8988T (cell line): ENCODE data around the gene DDX25.

Experiments used
- DNase-seq: peaks from one replicate; pipeline ENCODE4 v3.0.0; 2011

DDX25 gene

GRCh38 chr11:125938418-125938817 is 34.1 kb downstream of the DDX25 start:
- DNase-seq: no peak

GRCh38 chr11:125939081-125939521 is 34.8 kb downstream of the DDX25 start:
- DNase-seq: no peak

- DNase-seq: no peak
Observed at GRCh38 chr11:125940145-125940544, 35.8 kb downstream of the DDX25 start.

- no peak for DNase-seq
Observed at GRCh38 chr11:125941267-125941618, 36.9 kb downstream of the DDX25 start.

DNA sequence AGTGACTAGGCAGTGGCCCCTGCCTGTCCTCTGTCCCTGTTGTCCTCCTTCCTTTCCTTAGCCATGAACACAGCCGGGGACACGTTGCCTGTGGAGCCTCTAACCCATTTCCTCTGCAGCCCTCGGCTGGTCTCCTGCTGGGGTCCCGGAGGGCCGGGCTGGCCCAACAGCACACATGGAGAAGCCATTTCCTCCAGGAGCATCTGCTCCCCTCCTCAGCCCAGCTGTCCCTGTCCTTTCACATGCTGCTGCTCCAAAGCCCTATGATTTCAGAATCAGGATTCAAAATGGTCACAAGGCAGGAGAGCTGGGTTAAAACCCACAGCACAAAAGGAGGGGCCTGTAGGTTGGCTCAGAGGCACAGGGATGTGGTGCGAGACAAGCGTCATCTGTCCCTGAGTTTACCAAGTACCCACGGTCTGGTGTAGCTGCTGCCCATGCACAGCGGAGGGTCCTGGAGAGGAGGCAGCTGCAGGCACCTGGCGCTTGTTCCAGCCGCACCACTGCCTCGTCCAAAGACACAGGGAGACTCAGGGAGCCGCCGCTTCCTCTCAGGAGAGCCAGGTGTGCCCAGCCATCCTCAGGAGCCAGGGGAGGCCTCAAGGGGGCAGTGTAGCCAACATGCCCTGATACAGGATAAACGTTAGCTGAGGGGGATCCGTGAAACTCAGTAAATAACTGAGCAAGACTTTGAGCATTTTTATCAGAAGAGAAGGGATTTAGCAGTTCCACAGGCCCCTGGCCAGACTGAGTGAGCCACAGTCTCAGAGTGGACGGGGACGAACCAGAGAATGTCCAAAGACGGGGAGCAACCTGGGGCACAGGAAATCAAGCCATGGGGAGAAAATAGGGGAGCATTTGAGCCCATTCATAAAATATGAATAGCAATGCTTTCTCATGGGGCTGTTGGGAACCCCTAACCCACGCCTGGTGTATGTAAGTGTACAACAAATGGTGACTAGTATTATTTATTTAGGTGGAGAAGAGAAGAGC is 37.6 kb downstream of the DDX25 start:
- DNase-seq: peak; percentile 89

DNA sequence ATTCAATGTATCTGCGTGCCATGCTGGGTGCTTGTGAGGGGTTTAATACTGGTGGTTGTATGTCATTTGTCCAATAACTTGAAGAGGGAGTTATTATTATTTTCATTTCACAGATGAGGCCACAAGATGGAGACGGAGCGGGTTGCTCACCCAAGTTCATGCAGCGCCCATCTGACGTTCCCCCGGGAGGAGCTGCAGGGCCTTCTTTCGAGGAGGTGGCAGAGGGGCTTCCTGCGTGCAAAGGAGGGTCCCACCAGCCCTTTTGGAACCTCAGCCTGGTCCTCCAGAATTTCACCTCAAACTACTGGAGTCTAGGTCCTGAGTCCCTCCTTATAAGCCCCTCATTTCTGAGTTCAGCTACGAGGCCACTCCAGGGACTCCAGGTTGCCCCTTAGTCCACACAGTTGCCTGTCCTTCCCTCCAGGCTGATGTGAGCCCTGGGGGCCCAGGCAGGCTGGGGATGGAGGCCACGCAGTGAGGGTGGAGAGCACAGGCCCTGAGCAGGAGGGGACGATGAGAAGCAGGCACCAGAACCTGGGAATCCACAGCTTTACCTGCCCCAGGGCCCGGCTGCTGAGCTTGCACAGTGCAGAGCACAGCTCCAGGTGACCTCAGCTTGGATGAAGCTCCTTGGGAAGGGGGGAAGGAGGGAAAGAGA is 38.6 kb downstream of the DDX25 start:
- DNase-seq: no peak

DNA sequence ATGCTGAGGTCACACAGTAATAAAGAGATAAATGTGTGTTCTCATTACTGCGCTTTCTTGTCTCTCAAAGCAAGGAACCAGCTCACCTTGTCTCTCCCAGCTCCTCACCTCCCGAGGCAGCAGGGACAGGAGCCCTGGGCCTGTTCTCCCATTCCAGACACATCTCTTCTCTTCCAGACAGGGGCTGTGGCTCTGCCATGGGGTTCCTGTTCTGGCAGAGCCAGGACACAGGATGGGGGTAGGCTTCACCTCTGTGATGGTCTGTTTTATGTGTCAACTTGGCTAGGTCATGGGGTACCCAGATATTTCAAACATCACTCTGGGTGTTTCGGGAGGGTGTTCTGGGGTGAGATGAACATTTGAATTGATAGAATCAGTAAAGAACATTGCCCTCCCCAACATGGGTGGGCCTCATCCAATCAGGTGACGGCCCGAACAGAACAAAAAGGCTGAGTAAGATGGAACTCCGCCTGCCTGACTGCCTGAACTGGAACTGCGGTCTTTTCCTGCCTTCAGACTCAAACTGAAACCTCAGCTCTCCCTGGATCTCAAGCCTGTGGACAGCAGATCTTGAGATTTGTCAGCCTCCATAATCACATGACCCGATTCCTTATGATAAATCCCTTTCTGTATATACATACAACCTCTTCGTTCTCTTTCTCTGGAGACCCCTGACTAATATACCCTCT is 39.5 kb downstream of the DDX25 start:
- no peak for DNase-seq

DNA sequence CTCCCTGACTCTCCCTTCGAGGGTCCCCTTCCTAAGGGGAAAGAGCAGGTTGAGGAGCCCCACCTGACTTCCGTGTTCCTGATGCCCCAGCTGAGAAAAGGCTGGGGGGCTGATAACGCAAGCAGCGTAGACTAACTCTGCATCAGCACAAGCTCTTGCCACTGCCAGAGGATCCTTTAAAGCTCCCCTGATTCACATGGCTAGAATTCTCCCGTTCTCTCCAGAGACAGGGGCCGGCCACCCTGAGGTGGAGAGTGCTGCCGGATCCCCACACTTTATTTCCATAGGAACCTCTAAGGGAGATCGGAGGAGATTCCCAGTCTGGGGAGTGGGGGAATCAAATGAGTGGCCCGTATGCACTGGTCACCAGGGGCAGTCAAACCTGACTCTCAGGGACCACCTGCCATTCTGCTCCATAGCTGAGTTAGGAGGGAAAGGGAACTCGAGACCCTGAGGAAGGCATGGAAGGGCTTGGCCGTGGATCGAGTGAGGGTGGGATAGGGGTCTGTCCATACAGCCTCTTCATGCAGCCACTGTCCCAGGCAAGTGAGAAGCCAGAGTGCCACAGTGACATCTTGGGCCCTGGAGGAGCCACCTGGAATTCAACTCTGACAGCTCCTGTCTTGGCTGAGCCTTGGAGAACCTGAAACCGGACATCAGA is 40.2 kb downstream of the DDX25 start:
- DNase-seq: no peak

DNA sequence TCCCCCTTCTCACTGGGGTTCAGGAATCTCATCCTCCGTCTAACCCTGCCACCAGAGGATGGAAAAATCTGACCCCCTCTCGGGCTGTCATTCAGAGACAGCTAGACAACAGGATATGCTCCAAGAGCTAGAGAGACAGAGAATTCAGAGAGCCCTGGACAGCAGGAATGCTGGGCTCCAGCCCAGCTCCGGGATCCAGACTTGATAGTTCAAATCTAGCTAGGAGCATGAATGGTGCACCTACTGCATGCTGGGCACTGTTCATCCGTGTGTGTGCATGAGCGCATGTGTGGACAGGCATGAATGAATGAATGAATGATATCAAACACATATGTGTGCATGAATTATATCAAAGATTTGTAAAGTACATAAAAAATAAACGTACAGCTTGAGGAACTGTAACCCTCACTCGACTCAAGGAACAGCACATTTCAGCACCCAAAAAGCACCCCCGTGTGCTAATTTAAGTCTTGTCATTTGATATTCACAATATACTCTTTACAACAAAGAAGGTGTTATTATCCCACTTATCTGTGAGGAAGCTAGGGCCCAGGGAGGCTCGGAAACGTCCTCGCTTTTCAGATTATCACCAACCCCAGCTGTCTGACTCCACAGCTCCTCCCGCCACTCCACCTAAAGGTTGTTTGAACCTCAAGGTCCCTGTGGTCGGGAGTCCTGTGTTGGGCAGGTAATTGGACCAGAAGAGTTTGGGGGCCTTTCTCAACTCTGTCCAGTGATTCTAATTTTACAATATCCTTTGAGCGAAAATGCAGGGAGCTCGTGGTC is 40.9 kb downstream of the DDX25 start:
- DNase-seq: no peak

- DNase-seq: no peak
Observed at GRCh38 chr11:125945797-125946520, 41.7 kb downstream of the DDX25 start, which contains the start of gene VSIG10L2. Gene VSIG10L2 (plus strand): TSS chr11:125946044. CDS start chr11:125946056, 12 bp downstream.

DNA sequence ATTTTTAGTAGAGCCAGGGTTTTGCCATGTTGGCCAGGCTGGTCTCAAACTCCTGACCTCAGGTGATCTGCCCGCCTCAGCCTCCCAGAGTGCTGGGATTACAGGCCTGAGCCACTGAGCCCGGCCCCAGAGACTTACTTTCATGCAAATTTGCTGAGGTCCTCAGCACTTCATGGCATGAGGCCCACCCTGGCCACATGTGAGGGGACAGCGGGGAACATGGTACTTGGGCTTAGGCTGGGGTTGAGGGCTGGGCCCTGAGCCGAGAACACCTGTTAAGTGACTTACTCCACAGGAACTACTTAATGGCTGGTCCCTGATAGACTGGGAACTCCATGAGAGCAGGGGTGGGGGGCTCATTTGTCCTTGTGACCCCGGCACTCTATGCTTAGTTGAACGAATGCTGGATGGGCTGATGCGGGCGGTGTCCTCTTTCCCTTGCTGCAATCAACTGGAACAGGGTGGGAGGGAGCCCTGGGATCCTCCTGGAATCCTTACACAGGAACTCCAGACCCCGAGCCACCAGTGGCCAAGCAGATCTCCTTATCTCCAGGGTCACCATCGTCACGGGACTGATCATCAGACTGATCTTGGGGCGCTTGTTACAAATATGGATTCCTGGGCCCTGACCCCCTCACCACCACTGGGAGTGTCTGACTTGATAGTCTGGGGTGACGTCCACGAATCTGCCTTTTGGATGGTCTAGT is 42.6 kb downstream of the DDX25 start:
- DNase-seq: no peak

- DNase-seq: no peak
Observed at GRCh38 chr11:125947419-125948277, 43.3 kb downstream of the DDX25 start.

DNA sequence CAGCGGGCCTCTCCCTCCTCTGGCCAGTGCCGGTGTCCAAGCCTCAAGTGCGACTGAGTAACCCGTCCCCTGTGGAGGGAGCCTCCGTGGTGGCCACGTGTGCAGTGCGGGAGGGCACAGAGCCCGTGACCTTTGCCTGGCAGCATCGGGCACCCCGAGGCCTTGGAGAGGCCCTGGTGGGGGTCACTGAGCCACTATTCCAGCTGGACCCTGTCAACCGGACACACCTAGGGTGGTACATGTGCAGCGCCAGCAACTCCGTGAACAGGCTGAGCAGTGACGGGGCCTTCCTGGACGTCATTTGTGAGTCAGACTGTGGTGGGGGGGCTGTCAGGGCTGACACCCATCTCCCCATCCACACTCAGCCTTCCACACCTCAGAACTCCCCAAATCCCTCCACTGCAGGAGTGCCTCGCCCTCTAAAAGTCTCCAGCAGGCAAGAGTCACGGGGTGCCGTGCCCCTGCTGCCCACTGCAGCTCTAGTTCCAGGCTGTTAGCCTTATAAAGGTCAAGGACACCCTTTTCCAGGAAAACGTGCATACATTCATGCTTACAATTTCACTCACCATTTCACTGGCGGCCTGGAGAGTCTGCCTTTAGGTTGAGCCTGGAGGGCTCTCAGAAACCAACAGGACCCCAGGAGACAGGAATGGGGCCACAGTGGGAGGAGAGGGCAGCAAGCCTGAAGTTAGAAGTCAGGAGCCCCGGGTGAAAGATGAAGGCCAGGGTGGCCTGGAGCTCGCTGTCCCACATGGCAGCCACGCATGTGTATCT is 44.2 kb downstream of the DDX25 start:
- DNase-seq: no peak

- DNase-seq: no peak
Observed at GRCh38 chr11:125949271-125950177, 45.2 kb downstream of the DDX25 start.

DNA sequence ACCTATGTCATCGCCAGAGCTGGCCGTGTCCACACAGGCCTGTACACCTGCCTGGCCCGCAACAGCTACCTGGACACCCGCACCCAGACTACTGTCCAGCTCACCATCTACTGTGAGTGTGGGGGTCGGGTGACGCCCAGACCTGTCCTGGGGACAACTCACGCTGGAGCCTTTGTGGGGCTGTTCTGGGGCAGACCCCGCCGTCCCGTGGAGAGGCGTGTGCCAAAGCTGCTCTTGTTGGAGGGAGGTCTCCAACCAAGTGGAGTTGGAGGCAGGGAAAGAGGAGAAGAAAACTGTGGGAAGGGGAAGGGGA is 45.8 kb downstream of the DDX25 start:
- DNase-seq: no peak

- DNase-seq: no peak
Observed at GRCh38 chr11:125950696-125951651, 46.7 kb downstream of the DDX25 start.

- no peak for DNase-seq
Observed at GRCh38 chr11:125951731-125952130, 47.4 kb downstream of the DDX25 start.
